MM.1S (cell line): Measurements from ENCODE around the gene WDR49.

Experiments used
- DNase-seq: peaks from one replicate; pipeline ENCODE4 v3.0.0-alpha.2; 2015
- H2AFZ ChIP-seq: fragments of 300-600 bp; sonication (generic); 2 replicates; pipeline ENCODE4 v1.6.0; 2016; ENCODE audit warnings: antibody characterized with exemption, low read length
- H3F3A ChIP-seq: fragments of 300-600 bp; sonication (generic); 2 replicates; pipeline ENCODE4 v1.6.1; 2016; ENCODE audit warnings: mild to moderate bottlenecking, antibody characterized with exemption, low read length, moderate library complexity, mixed read lengths; ENCODE audit not compliant: insufficient read depth
- H3K27ac ChIP-seq: fragments of 300-600 bp; sonication (generic); 2 replicates; pipeline ENCODE4 v1.5.1; 2016; ENCODE audit warnings: mild to moderate bottlenecking, low read length
- H3K27me3 ChIP-seq: fragments of 300-600 bp; sonication (generic); replicated peaks from 2 replicates; pipeline ENCODE4 v1.6.0; 2016; ENCODE audit warnings: low read length; ENCODE audit not compliant: insufficient read depth
- H3K36me3 ChIP-seq: fragments of 300-600 bp; sonication (generic); replicated peaks from 2 replicates; pipeline ENCODE4 v1.6.1; 2016; ENCODE audit warnings: mild to moderate bottlenecking, low read length, mixed read lengths; ENCODE audit not compliant: insufficient read depth
- H3K4me1 ChIP-seq: fragments of 300-600 bp; sonication (generic); 2 replicates; pipeline ENCODE4 v1.6.1; 2016; ENCODE audit warnings: low read length, mixed read lengths
- H3K4me2 ChIP-seq: fragments of 300-600 bp; sonication (generic); 2 replicates; pipeline ENCODE4 v1.6.0; 2016; ENCODE audit warnings: low read depth, low read length
- H3K4me3 ChIP-seq: fragments of 300-600 bp; sonication (generic); 2 replicates; pipeline ENCODE4 v1.5.1; 2016; ENCODE audit warnings: low read length, mixed read lengths
- H3K79me2 ChIP-seq: fragments of 300-600 bp; sonication (generic); 2 replicates; pipeline ENCODE4 v1.6.1; 2016; ENCODE audit warnings: mixed run types, low read length, mixed read lengths
- H3K9ac ChIP-seq: fragments of 300-600 bp; sonication (generic); 2 replicates; pipeline ENCODE4 v1.6.1; 2016; ENCODE audit warnings: low read length, mixed read lengths
- H3K9me2 ChIP-seq: fragments of 300-600 bp; sonication (generic); replicated peaks from 2 replicates; pipeline ENCODE4 v1.6.1; 2016; ENCODE audit warnings: mild to moderate bottlenecking, low read length, mixed read lengths; ENCODE audit not compliant: insufficient read depth
- H3K9me3 ChIP-seq: fragments of 300-600 bp; sonication (generic); replicated peaks from 2 replicates; pipeline ENCODE4 v1.6.1; 2016; ENCODE audit warnings: mild to moderate bottlenecking, low read length, mixed read lengths; ENCODE audit not compliant: insufficient read depth
- H4K20me1 ChIP-seq: fragments of 300-600 bp; sonication (generic); 2 replicates; pipeline ENCODE4 v1.6.1; 2016; ENCODE audit warnings: mild to moderate bottlenecking, low read length, moderate library complexity, mixed read lengths; ENCODE audit not compliant: insufficient read depth
- CTCF ChIP-seq: fragments of 300-600 bp; sonication (generic); IDR thresholded peaks from 2 replicates; pipeline ENCODE4 v1.5.1; 2016; ENCODE audit warnings: antibody characterized with exemption, low read length, mixed read lengths
- EZH2 ChIP-seq: fragments of 300-600 bp; sonication (generic); optimal IDR thresholded peaks from 2 replicates; pipeline ENCODE3; 2017; ENCODE audit warnings: low read depth, mild to moderate bottlenecking, antibody characterized with exemption, low read length, mixed read lengths
- EZH2phosphoT487 ChIP-seq: fragments of 300-600 bp; sonication (generic); IDR thresholded peaks from 2 replicates; pipeline ENCODE4 v1.6.1; 2018; ENCODE audit warnings: antibody characterized with exemption, low read length

The WDR49 gene

GRCh38 chr3:167502401-167502800 lies 151.3 kb downstream of the WDR49 start:
- no peaks in the 10 kb centered on the region for H3F3A ChIP-seq
- H3K79me2 ChIP-seq, result no peaks in the 10 kb centered on the region
- no peaks in the 10 kb centered on the region for H4K20me1 ChIP-seq
- H3K4me2 ChIP-seq, result no peak overlapping the region
- no peaks in the 10 kb centered on the region for H3K36me3 ChIP-seq
- no peak overlapping the region for H3K4me3 ChIP-seq
- H3K9me2 ChIP-seq, result no peaks in the 10 kb centered on the region
- no peak for DNase-seq
- no peak for TF ChIP-seq CTCF
- no peak for TF ChIP-seq EZH2
- no peak for TF ChIP-seq EZH2phosphoT487
- H3K27ac ChIP-seq, result no peak overlapping the region
- no peak overlapping the region for H3K9ac ChIP-seq
- H2AFZ ChIP-seq, result no peak overlapping the region
- H3K27me3 ChIP-seq, result no peaks in the 10 kb centered on the region
- no peaks in the 10 kb centered on the region for H3K4me1 ChIP-seq
- H3K9me3 ChIP-seq, result no peaks in the 10 kb centered on the region

- TF ChIP-seq EZH2 (no peak), CTCF (no peak), EZH2phosphoT487 (no peak)
- no peaks in the 10 kb centered on the region for H3K79me2 ChIP-seq
- H3F3A ChIP-seq, result no peaks in the 10 kb centered on the region
- no peak for DNase-seq
- no peaks in the 10 kb centered on the region for H3K4me1 ChIP-seq
- no peak overlapping the region for H3K27ac ChIP-seq
- H3K4me3 ChIP-seq, result no peak overlapping the region
- no peak overlapping the region for H3K9ac ChIP-seq
- H3K36me3 ChIP-seq, result no peaks in the 10 kb centered on the region
- no peak overlapping the region for H2AFZ ChIP-seq
- no peaks in the 10 kb centered on the region for H3K9me3 ChIP-seq
- no peaks in the 10 kb centered on the region for H3K27me3 ChIP-seq
- H3K9me2 ChIP-seq, result no peaks in the 10 kb centered on the region
- no peak overlapping the region for H3K4me2 ChIP-seq
- no peaks in the 10 kb centered on the region for H4K20me1 ChIP-seq
Measured at GRCh38 chr3:167501941-167502340, 151.8 kb downstream of the WDR49 start.

- H3K4me2 ChIP-seq, result no peak overlapping the region
- H3K4me1 ChIP-seq, result no peaks in the 10 kb centered on the region
- no peaks in the 10 kb centered on the region for H3F3A ChIP-seq
- no peak overlapping the region for H3K9ac ChIP-seq
- no peaks in the 10 kb centered on the region for H3K36me3 ChIP-seq
- no peak overlapping the region for H3K27ac ChIP-seq
- no peak overlapping the region for H3K4me3 ChIP-seq
- no peaks in the 10 kb centered on the region for H3K79me2 ChIP-seq
- no peaks in the 10 kb centered on the region for H4K20me1 ChIP-seq
- DNase-seq, result no peak
- H3K27me3 ChIP-seq, result no peaks in the 10 kb centered on the region
- H3K9me3 ChIP-seq, result no peaks in the 10 kb centered on the region
- no peak overlapping the region for H2AFZ ChIP-seq
- TF ChIP-seq EZH2phosphoT487 (no peak), EZH2 (no peak), CTCF (no peak)
- H3K9me2 ChIP-seq, result no peaks in the 10 kb centered on the region
Measured at GRCh38 chr3:167497903-167498302, 155.8 kb downstream of the WDR49 start.
